GM21360 (cell line): ENCODE results near the gene ST6GALNAC1.

Experiments used
- ATAC-seq: cut with Tn5 transposase; IDR thresholded peaks from one replicate; pipeline ENCODE4 v1.9.1; 2021; ENCODE audit warnings: mild to moderate bottlenecking, moderate library complexity; ENCODE audit not compliant: unreplicated experiment

The ST6GALNAC1 gene

GRCh38 chr17:76581515-76581914 is 62.0 kb downstream of the ST6GALNAC1 start:
- ATAC-seq = no peak

GRCh38 chr17:76579281-76579680 is 64.3 kb downstream of the ST6GALNAC1 start:
- no peak for ATAC-seq

- no peak for ATAC-seq
These were observed 65.2 kb downstream of the ST6GALNAC1 start for GRCh38 chr17:76578376-76578775.

GRCh38 chr17:76577876-76578275 is 65.7 kb downstream of the ST6GALNAC1 start:
- ATAC-seq = no peak

- no peak for ATAC-seq
These were observed 67.4 kb downstream of the ST6GALNAC1 start for GRCh38 chr17:76576189-76576588.

GRCh38 chr17:76575570-76575969 is 68.0 kb downstream of the ST6GALNAC1 start:
- ATAC-seq = no peak
